HFFc6 (cell line): ENCODE results near the gene MAD1L1. TPM values are rescaled to one million over a fixed set of nuclear protein-coding genes. Genes with fewer than 3 reads are reported as not detected.

Experiments
- DNase-seq: peaks from one replicate; pipeline ENCODE4 v3.0.0-alpha.2; 2018
- H3K27ac Mint-ChIP-seq: 2 replicates; pipeline ENCODE4 v1.8.0; 2020; ENCODE audit warnings: mild to moderate bottlenecking, mixed read lengths
- H3K27me3 Mint-ChIP-seq: 2 replicates; pipeline ENCODE4 v1.8.0; 2021; ENCODE audit warnings: mild to moderate bottlenecking, moderate library complexity, mixed read lengths; ENCODE audit not compliant: insufficient read depth
- H3K36me3 Mint-ChIP-seq: 2 replicates; pipeline ENCODE4 v1.8.0; 2021; ENCODE audit warnings: low read depth, mixed read lengths
- H3K4me1 Mint-ChIP-seq: 2 replicates; pipeline ENCODE4 v1.8.0; 2020; ENCODE audit warnings: low read depth, mixed read lengths
- H3K4me3 Mint-ChIP-seq: 2 replicates; pipeline ENCODE4 v1.8.0; 2020; ENCODE audit warnings: mild to moderate bottlenecking, moderate library complexity, mixed read lengths
- H3K9me3 Mint-ChIP-seq: 2 replicates; pipeline ENCODE4 v1.8.0; 2020; ENCODE audit warnings: mild to moderate bottlenecking, mixed read lengths
- CTCF ChIP-seq: fragments of 200-600 bp; sonication (generic); IDR thresholded peaks from 2 replicates; pipeline ENCODE4 v1.5.0; 2021; ENCODE audit warnings: antibody characterized with exemption, mild to moderate bottlenecking
- total RNA-seq, 6 experiments: library from RNA; stranded (reverse); fragmentation: NEBNext Ultra II Directional; extraction: Animal tissue kit (Norgen Biotek cat#: 25700); gene quantifications; 2 replicates in 1 of 6; 3 replicates in 5 of 6; pipeline ENCODE4 v1.2.3, GENCODE V29; 2021

The MAD1L1 gene
- total RNA-seq, 6 experiments from 2014 or later = 34.6 to 44.8 (median 40.2) TPM

GRCh38 chr7:2117646-2118045, 115.1 kb downstream of the MAD1L1 start:
- no peak for DNase-seq
- no peak overlapping the region for H3K27ac Mint-ChIP-seq
- H3K4me3 Mint-ChIP-seq = no peak overlapping the region
- no peaks in the 10 kb centered on the region; the same call in 1 of the 2 replicates for H3K27me3 Mint-ChIP-seq
- H3K36me3 Mint-ChIP-seq = peaks cover 8% of the 10 kb centered on the region
- H3K9me3 Mint-ChIP-seq = no peaks in the 10 kb centered on the region
- no peak for TF ChIP-seq CTCF
- peaks cover 30% of the 10 kb centered on the region for H3K4me1 Mint-ChIP-seq

- Mint-ChIP-seq H3K27me3 (no peaks in the 10 kb centered on the region; the same call in 1 of the 2 replicates), H3K4me3 (no peak overlapping the region), H3K27ac (no peak overlapping the region), H3K4me1 (peaks cover 36% of the 10 kb centered on the region), H3K36me3 (peaks cover 8% of the 10 kb centered on the region), H3K9me3 (no peaks in the 10 kb centered on the region)
- DNase-seq = no peak
- TF ChIP-seq CTCF = no peak
Observed at GRCh38 chr7:2116989-2117591, 115.7 kb downstream of the MAD1L1 start.

DNA sequence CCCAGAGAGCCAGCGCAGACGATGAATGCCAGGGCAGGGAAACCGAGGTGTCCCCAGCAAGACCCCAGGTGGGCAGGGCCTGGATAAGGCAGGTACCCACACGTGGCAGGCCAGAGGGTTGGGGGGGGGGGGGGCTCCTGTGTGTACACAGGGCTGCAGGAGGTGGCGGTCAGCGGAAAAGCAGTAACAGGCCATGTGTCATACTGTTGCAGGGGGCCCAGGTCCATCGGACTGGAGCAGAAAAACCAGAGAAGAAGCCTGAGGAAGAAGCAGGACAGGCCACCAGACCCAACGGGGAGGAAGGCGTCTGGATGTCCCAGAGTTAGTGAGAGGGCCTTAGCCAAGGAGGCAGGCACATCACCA, 116.3 kb downstream of the MAD1L1 start:
- H3K4me1 Mint-ChIP-seq = peaks cover 42% of the 10 kb centered on the region
- H3K9me3 Mint-ChIP-seq = no peaks in the 10 kb centered on the region
- TF ChIP-seq CTCF = no peak
- no peak for DNase-seq
- H3K27me3 Mint-ChIP-seq = no peaks in the 10 kb centered on the region; the same call in 1 of the 2 replicates
- H3K27ac Mint-ChIP-seq = no peak overlapping the region
- H3K36me3 Mint-ChIP-seq = peaks cover 8% of the 10 kb centered on the region
- H3K4me3 Mint-ChIP-seq = no peak overlapping the region

DNA sequence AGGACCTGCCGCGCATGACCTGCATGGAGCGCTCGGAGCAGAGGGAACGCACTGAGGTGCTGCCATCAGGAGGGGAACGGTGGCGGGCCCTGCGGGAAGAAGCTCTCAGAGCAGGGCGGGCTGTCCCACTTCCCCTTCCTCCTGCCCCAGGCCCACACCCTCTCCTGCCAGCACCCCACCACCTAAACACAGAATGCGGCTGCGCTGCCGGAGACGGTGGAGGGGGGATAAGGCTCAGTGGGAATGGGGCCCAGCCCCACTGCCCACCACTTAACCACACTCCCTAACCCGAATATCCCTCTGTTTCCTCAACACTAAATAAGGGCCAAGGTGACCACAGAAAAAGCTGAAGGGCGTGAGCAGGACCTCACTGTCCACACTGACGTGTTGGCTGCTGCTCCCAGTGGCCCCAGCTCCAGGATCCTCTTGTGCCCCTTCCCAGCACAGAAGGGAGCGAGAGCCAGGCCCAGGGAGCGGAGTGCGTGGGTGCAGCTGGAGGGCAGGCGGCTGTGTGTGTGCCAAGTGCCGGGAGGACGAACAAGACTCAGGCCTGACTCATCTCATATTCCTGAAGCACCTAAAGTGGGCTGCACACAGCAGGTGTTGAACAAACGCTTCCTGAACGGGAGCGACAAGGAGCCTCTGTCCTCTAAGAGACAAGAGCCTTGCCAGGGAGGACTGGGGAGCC, 116.8 kb downstream of the MAD1L1 start:
- no peak for DNase-seq

More for the DNA sequence above, 116.8 kb downstream of the MAD1L1 start:
- Mint-ChIP-seq H3K9me3 (no peaks in the 10 kb centered on the region), H3K27me3 (no peaks in the 10 kb centered on the region; the same call in 1 of the 2 replicates), H3K27ac (peak overlapping the region; percentile 42; the same call in 1 of the 2 replicates), H3K36me3 (peaks cover 8% of the 10 kb centered on the region), H3K4me3 (no peak overlapping the region), H3K4me1 (peaks cover 47% of the 10 kb centered on the region)
- no peak for TF ChIP-seq CTCF
